ENCODE results near the gene RLN3.

DNA sequence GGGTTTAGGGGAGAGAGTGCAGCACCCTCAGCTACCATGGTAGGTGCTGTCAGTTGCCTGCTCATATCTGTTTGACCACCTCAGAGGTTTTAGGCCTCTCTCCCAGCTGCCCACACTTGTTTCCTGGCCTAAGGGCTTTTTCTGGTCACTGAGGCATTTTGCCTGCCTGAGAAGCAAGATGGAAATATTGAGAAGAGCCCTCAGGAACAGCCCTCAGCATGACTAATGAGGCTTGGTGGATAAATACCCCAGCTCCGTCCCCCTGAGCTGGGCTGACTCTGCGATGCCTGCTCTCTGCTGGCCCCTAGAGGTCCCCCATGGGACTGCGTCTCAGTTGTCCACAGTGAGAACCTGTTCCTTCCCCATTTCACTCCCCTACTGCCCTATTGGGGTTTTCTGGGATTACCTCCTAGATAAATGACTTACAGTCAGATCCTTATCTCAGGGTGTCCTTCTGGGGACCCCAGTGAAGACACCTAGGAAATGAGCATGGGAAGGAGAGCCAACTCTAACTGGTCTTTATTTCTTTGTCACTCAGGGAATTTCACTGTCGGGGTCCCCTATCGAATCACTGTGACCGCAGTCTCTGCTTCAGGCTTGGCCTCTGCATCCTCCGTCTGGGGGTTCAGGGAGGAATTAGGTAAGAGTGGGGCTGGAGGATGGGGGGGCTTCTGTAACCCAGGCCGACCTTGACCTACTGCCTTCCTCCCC, 20.6 kb downstream of the RLN3 start:
- no peak for TF ChIP-seq POLR2A (IDR thresholded peaks at IDR 0.05; ENCODE audit: low read length)
- TF ChIP-seq GATA1 (IDR thresholded peaks at IDR 0.05; ENCODE audit: low read depth, low read length) = no peak

Data from erythroblast (primary cell).